Activated T-cell treated with anti-CD3 and anti-CD28 coated beads, Interleukin-2, amount 50 U/mL, for 1 hour (primary cell): ENCODE measurements around the gene ATG13.
"Not testable (repeated sequence)": the region's sequence is repeated elsewhere in the genome, so short reads cannot be mapped to it uniquely, and the experiment has no call there.

Experiments
- DNase-seq: peaks from one replicate; pipeline ENCODE4 v3.0.0-alpha.2; 2020

Gene ATG13

DNA sequence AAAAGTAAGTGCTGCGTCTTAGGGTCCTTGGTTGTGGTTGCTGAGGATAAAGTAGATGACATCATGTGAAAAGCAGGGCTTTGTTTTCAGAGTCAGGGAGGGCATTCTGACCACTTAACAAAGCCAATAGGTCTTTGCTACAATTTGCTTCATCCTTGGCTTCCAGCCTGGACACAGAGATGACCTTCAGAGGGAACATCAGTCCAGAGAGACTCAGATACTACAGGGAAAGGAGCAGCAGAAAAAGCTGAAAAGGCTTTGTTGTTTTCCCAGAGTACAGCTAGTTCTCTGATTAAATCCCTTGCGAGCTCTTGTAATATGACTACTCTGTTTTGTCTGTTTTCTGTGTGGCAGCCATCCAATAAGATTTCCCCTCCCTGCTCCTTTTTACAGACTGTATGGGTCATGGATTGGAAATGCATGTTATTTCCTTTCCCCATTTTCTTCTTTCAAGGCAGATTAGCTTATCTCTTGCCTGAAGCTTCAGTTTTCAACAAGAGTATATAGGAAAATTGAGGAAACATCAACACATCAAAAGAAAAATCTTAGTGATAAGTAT lies 31.9 kb downstream of the ATG13 start:
- DNase-seq: no peak

DNA sequence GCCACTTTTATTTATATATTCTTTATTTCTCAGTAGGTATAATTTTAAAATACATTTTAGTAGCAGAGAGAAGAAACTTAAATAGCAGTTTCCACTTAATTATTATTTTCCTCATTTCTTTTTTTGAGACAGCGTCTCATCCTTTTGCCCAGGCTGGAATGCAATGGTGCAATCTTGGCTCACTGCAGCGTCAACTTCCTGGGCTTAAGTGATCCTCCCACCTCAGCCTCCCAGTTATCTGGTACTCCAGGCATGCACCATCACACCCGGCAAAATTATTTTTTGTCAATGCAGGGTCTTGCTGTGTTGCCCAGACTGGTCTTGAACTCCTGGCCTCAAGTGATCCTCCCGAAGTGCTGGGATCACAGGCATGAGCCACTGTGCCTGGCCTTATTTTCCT lies 38.3 kb downstream of the ATG13 start:
- DNase-seq: no peak

DNA sequence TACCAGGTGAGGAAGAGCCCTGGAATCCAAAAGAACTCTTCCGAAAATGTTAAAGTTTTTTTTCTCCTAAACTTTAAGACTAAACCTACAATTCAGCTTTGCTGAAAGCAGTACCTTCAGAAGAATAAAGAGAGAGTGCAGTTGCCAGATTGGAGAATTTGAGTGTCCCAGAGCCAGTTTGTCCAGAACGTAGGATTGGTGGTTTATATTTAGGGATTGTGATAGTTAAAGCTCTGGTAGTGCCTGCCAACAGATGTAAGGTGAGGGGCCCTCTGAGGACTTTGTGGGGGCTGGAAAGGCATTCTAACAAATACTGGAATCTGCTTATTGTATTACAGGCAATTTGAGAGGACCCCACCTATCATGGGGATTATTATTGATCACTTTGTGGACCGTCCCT lies 39.8 kb downstream of the ATG13 start:
- no peak for DNase-seq

DNA sequence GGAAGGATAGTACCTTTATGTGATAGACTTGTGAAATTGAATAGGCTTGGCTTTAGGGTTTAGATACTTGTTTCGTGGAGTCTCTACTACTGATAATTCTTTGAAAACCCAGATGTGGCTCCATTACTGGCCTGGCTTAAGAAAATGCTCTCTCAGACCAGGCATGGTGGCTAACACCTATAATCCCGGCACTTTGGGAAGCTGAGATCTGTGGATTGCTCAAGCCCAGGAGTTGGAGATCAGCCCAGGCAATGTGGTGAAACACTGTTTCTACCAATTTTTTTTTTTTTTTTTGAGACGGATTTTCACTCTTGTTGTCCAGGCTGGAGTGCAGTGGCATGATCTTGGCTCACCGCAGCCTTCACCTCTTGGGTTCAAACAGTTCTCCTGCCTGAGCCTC lies 40.9 kb downstream of the ATG13 start:
- DNase-seq: no peak

DNA sequence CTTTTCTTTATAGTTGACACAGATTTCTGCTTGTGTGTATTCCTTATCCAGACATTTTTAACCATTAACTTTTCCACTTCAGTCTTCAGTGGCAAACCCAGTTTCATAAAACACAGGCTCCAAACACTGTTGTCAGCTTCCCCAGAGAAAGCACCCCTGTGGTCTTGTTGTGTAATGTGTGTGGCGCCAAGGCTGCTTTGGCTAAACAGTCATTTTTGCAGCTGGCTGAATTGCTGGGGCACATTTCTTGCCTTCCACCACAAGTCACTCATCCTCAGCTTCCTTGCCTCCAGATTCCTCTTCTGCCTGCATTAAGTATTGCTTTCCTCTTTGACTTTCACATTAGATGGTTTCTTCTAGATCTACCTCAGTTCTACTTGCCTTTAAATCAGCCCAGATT lies 42.6 kb downstream of the ATG13 start:
- DNase-seq: no peak

DNA sequence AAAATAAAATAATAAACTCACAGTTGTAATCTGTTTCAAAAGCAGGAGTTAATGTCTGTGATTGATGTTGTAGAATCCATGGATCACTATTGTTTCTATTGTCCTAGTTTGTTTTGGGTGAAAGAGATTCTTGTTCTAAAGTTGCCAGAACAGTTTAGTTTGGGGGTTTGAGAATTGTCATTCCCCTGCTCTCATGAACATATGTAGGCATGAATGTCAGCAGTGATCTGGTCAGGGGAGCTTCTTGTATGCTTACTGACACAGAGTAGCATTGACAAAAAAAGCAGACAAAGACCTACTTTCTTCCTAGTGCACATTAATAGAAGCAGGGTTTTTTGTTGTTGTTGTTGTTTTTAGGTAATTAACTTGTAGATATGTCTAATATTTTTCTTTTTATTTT lies 44.5 kb downstream of the ATG13 start:
- no peak for DNase-seq

GRCh38 chr11:46662366-46662765 lies 45.0 kb downstream of the ATG13 start:
- no peak for DNase-seq

DNA sequence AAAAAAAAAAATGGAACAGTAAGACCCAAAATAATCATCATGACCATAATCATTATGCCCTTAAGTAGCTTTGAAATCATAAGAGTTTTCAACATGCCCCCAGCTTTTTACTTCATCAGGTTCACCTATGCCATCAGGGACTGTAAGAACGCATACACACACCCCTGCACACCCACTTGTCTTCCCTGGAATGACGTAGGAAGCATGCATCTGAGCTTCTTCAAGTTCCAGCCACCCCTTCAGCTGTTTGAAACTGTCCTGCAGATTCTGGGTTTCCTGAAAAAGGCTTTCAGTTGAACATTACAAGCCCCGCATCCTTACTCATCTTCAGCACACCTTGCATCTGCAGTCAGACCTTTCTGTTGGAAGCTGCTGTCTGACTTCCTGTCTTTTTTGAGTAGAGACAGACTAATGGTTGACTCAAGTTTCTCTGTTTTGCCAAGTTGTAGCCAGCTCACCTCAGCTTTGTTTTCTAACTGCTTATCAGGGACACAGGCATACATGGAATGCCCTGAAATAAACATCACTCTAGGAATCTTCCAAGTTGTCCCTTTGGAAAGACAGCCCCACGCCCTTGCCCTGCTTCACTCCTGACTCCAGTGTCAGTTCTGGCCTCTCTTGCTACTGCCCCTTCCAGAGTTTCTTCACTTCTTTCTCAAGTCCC lies 46.1 kb downstream of the ATG13 start:
- DNase-seq: no peak

GRCh38 chr11:46664612-46665011 lies 47.3 kb downstream of the ATG13 start:
- DNase-seq: no peak

- DNase-seq: no peak
Measured at GRCh38 chr11:46665356-46665755, 48.0 kb downstream of the ATG13 start.

DNA sequence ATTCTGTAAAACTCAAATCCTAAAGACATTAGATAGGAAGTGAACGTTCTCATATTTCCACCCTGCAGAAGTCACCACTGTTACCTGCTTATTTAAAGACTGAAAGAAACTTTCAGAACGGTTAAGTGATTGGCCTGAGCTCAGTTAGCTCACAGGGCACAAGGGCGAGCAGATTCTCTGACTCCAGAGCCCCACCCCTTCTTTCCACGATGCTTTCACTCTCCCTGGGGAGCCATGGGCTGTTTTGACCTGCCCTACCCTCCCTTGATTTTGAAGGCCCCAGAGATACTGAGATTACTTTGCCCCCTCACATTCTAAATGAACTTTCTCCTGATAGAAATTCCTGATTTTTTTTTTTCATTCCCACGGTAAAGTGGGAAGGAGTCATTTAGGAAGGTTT lies 49.2 kb downstream of the ATG13 start:
- no peak for DNase-seq

DNA sequence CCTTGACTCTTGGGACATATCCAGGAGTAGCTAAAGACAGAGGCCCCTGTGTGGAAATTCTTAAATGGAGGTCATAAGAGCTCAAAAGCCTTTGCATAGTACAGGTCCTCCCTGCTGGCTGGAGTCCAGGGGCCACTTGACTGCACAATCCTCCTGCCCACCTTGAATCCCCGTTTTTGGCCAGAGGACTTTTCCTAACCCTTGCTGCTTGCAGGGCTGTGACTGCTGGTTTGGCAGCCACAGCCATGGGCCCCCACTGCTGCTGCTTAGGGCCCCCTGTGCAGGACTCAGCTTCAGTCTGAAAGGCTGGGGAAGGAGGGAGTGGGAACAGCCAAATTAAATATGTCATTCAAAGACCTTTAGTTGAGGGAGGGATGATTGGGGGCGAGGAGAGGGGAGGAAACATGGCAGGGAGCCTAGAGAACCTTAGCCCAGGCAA lies 49.7 kb downstream of the ATG13 start:
- no peak for DNase-seq

DNA sequence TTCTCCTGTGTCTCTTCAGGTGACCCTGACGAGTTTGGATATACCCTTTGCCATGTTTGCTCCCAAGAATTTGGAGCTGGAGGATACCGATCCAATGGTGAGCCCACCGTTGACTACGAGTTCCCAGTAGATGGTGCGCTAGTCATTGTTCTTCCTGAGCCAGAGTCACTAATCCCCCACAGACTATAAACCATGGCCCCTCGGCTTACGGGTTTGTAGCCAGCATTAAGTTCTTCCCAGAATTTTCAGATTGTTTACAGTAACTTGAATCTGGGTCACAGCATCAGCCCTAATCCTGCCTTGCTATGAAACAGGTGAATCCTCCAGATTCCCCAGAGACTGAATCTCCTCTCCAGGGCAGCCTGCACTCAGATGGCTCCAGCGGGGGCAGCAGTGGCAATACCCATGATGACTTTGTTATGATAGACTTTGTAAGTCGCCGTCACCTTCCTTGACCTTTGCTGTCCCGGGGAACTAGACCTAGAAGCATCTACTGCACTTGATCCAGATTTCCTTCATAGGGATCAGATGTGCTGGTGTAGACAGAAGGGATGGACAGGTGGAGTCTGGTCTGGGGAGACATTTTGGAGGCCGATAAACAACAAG lies 51.2 kb downstream of the ATG13 start:
- DNase-seq: no peak

DNA sequence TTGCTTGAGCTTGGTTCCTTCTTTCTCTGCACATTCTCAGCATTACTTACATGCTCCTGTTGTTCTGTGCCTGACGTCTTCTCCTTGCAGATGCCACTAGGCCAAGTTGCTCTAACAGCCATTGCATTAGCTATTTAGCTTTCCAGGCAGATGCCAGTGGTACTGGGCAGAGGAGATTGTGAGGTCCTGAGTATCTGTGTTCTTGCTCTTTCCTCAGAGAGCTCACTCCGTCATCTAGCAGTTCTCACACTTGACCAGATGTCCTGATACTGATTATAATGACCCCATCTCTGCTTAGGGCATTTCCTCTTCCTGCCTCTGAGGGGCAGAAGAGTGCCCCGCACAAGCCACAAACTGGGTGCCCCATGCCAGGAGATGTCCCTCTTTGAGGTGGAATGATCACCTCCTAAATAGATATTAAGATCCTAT lies 52.4 kb downstream of the ATG13 start:
- DNase-seq: no peak

DNA sequence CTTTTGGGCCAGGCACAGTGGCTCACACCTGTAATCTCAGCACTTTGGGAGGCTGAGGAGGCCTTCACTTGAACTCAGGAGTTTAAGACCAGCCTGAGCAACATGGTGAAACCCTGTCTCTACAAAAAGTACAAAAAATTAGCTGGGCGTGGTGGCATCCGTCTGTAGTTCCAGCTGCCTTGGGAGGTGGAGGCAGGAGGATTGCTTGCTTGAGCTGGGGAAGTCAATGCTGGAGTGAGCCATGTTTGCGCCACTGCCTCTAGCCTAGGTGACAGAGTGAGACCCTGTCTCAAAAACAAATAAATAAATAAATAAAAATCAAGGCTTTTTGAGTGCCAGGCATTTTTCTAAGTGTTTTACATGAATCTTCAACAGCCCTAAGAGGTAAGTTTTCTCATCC lies 53.2 kb downstream of the ATG13 start:
- not testable (repeated sequence) for DNase-seq

GRCh38 chr11:46671958-46672315 lies 54.6 kb downstream of the ATG13 start:
- no peak for DNase-seq

DNA sequence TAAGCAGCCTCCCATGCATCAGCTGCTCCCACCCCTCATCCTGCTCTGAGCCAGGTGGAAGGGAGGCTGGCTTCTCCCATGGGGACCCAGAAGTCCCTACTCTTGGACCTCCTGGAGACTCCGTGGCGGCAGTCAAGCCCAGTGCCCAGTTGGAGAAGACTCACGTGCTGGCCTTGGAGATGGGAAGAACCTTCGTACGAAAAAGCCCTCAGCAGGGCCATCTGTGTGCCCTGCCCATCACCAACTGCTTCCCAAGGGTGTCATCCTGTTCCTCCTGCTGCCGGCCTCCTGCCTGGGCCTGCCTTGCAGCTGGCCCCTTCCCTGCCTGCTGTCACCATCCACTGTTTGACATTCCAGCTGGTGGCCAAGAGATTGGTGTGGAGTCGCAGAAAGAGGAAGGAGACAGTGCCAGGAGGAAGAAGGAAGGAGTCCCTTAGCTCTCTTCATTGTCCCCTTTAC lies 55.1 kb downstream of the ATG13 start:
- no peak for DNase-seq

DNA sequence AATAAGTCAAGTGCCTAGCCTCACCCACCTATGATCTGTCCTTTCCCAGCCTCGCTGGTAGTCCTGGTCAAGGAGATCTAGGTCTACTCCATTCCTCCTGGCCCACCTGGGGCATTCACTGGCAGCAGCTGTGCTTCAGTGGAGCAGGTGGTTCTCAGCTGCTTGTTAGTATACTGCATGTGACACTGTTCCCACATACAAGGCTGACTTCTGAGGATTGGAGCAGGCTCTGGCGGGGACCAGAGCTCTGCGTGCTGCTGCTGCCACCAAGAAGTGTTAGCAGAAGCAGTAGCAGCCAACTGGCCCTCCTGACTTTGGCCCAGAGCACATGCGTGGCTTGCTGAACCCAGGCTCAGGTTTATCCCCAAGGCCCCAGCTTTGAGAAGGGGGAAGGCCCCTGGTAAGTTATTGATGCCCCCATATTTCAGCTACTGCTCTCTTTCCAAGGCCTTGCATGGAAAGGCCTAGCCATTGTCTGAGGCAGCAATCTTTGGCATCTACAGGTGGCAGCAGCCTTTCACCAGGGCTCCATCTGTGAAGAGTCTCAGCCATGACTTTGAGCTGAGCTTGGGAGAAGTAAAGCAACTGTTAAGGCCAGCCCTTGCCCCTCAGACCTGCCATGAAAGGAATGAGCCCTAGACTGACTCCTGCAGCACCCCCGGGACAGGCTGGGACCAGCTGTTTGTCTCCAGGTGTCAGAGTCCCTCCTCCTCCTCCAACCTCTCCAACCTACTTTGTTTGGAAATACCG lies 56.5 kb downstream of the ATG13 start:
- DNase-seq: no peak

DNA sequence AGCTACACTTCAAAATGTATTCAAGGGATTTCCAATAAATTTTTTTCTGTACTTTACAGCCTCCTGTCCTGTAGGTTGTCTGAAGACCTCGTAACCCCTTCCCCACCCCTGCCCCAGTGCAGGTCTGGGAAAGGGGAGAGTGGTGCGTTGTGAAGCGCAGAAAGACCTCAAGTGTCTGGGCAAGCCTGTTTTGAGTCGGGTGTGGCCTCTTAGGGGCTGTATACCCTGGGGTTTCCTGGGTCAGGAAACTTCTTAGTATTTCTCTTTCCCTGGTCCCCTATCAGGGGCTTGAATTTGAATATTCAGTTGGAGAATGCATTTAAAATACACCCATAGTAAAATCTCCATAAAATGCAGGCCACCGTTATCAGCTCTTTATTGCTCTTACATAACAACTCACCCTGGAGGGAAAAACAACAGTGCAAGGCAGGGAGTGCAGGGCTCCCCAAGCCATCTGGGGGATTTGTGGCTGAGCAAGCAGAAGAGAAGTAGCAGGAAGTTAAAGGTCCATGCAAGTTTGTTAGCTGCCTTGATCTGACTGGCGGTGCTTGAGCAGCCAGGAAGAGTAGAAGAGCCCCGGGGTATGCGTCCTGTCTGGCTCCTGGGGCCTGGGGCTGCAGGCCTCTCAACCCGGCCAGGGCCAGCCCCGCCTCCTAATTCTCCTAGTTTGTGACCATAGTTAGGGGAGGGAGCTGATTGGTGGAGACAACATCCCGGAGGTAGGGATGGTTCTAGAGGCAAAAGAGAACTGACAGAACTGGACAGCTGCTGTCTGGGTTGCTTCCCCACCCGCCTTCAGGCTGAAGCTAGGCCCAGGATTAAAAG lies 57.3 kb downstream of the ATG13 start:
- peak; percentile 38 for DNase-seq

- no peak for DNase-seq
Measured at GRCh38 chr11:46675288-46675851, 58.0 kb downstream of the ATG13 start.

- no peak for DNase-seq
Measured at GRCh38 chr11:46675949-46676348, 58.6 kb downstream of the ATG13 start.

- DNase-seq: no peak
Measured at GRCh38 chr11:46676436-46677158, 59.2 kb downstream of the ATG13 start.
